Hepatocyte (in vitro differentiated cells): Measurements from ENCODE around the gene ZNF620. TPM values are rescaled to one million over a fixed set of nuclear protein-coding genes. Genes with fewer than 3 reads are reported as not detected.
A peak's percentile ranks its signal among the peaks of the same experiment; 100 is the strongest.

Experiments
- DNase-seq: peaks from one replicate; pipeline ENCODE4 v3.0.0-alpha.2; 2016; ENCODE audit warnings: low spot score
- H2AFZ ChIP-seq: fragments of 200-600 bp; sonication (generic); 2 replicates; pipeline ENCODE4 v1.6.0; 2016; ENCODE audit warnings: antibody characterized with exemption, mild to moderate bottlenecking
- H3K27ac ChIP-seq: fragments of 200-600 bp; sonication (generic); 2 replicates; pipeline ENCODE4 v1.5.1; 2016; ENCODE audit warnings: mild to moderate bottlenecking
- H3K27me3 ChIP-seq: fragments of 200-600 bp; sonication (generic); 2 replicates; pipeline ENCODE4 v1.6.1; 2016
- H3K36me3 ChIP-seq: fragments of 200-600 bp; sonication (generic); replicated peaks from 2 replicates; pipeline ENCODE4 v1.5.1; 2016; ENCODE audit warnings: low read depth; ENCODE audit not compliant: insufficient read depth
- H3K4me1 ChIP-seq: fragments of 200-600 bp; sonication (generic); 2 replicates; pipeline ENCODE4 v1.5.1; 2016; ENCODE audit warnings: mild to moderate bottlenecking, moderate library complexity; ENCODE audit not compliant: insufficient read depth
- H3K4me2 ChIP-seq: fragments of 200-600 bp; sonication (generic); 2 replicates; pipeline ENCODE4 v1.6.0; 2016
- H3K4me3 ChIP-seq: fragments of 200-600 bp; sonication (generic); 2 replicates; pipeline ENCODE4 v1.5.1; 2016; ENCODE audit warnings: mild to moderate bottlenecking
- H3K79me2 ChIP-seq: fragments of 200-600 bp; sonication (generic); 2 replicates; pipeline ENCODE4 v1.6.0; 2017; ENCODE audit warnings: mild to moderate bottlenecking
- H3K9me2 ChIP-seq: fragments of 200-600 bp; sonication (generic); replicated peaks from 2 replicates; pipeline ENCODE4 v1.6.0; 2017; ENCODE audit warnings: mild to moderate bottlenecking; ENCODE audit not compliant: insufficient read depth
- H3K9me3 ChIP-seq: fragments of 200-600 bp; sonication (generic); 2 replicates; pipeline ENCODE4 v1.5.1; 2016; ENCODE audit warnings: low read depth, mild to moderate bottlenecking
- H4K20me1 ChIP-seq: fragments of 200-600 bp; sonication (generic); 2 replicates; pipeline ENCODE4 v1.6.0; 2016; ENCODE audit warnings: mild to moderate bottlenecking; ENCODE audit not compliant: insufficient read depth, poor library complexity, severe bottlenecking
- CTCF ChIP-seq: fragments of 200-600 bp; sonication (generic); IDR thresholded peaks from 2 replicates; pipeline ENCODE4 v1.5.1; 2016; ENCODE audit warnings: antibody characterized with exemption, mild to moderate bottlenecking; ENCODE audit not compliant: poor library complexity
- EZH2 ChIP-seq: fragments of 200-600 bp; sonication (generic); IDR thresholded peaks from 2 replicates; pipeline ENCODE4 v1.6.1; 2016; ENCODE audit warnings: antibody characterized with exemption, mild to moderate bottlenecking, borderline replicate concordance
- EZH2phosphoT487 ChIP-seq: fragments of 200-600 bp; sonication (generic); IDR thresholded peaks from one replicate; pipeline ENCODE4 v1.6.1; 2018; ENCODE audit warnings: antibody characterized with exemption, mild to moderate bottlenecking, low read depth, moderate library complexity; ENCODE audit not compliant: unreplicated experiment, severe bottlenecking
- WGBS: methylation state at CpG from one replicate; pipeline ENCODE4 v1.1.6; 2016; ENCODE audit warnings: low lambda C conversion rate; ENCODE audit errors: missing lambda C conversion rate; 5-methylcytosine and 5-hydroxymethylcytosine counted together
- polyA plus RNA-seq: library from polyadenylated mRNA; unstranded; fragments of >200 nt; fragmentation: Nextera tagmentation; extraction: Ambion mirVana; gene quantifications from 2 replicates; pipeline ENCODE4 v1.2.1, GENCODE V29; 2016
- total RNA-seq: library from RNA; depleted of rRNA; stranded (reverse); fragments of >200 nt; gene quantifications from 2 replicates; pipeline ENCODE4 v1.2.3, GENCODE V29; 2014

ZNF620 gene
- total RNA-seq (4.4 and 5.4 TPM in 2 replicates), polyA plus RNA-seq (3.0 and 5.3 TPM in 2 replicates)

- Histone ChIP-seq H3K4me2 (peak within 1 kb of the TSS; percentile 85), H3K79me2 (peaks cover 20% of the 10 kb centered on the region), H3K27me3 (no peaks in the 10 kb centered on the region)
Measured at GRCh38 chr3:40505599-40506462, at the start of gene ZNF620. Gene ZNF620 (plus strand): TSS chr3:40506039. CDS start chr3:40506353, 314 bp downstream.

GRCh38 chr3:40456279-40456939 lies 49.4 kb upstream of the ZNF620 start:
- TF ChIP-seq CTCF (no peak), EZH2phosphoT487 (no peak), EZH2 (no peak)
- Histone ChIP-seq H3K9me2 (no peaks in the 10 kb centered on the region), H3K36me3 (no peaks in the 10 kb centered on the region), H3K27ac (peak overlapping the region; percentile 86), H3K4me2 (peak overlapping the region; percentile 77), H4K20me1 (peaks cover 31% of the 10 kb centered on the region), H3K9me3 (no peaks in the 10 kb centered on the region), H3K4me3 (peak overlapping the region; percentile 25), H3K27me3 (no peaks in the 10 kb centered on the region), H3K4me1 (peaks cover 27% of the 10 kb centered on the region), H2AFZ (peak overlapping the region; percentile 52), H3K79me2 (peaks cover 36% of the 10 kb centered on the region)
- WGBS = 75% methylated on average over 26 of the region's 29 CpGs
- DNase-seq = no peak

More at GRCh38 chr3:40505599-40506462, at the start of gene ZNF620:
- Histone ChIP-seq H3K4me1 (no peaks in the 10 kb centered on the region), H3K27ac (peak within 1 kb of the TSS; percentile 91), H3K9me2 (no peaks in the 10 kb centered on the region), H3K36me3 (no peaks in the 10 kb centered on the region), H3K9me3 (no peaks in the 10 kb centered on the region), H4K20me1 (no peaks in the 10 kb centered on the region), H2AFZ (peak within 1 kb of the TSS; percentile 94), H3K4me3 (peak within 1 kb of the TSS; percentile 53)
- 10% methylated on average over 44 of the region's 44 CpGs for WGBS
- TF ChIP-seq EZH2phosphoT487 (no peak), CTCF (peak; percentile 49), EZH2 (no peak)
- peak; percentile 92 for DNase-seq

- Histone ChIP-seq H3K9me3 (no peaks in the 10 kb centered on the region), H2AFZ (peak within 1 kb of the TSS; percentile 52), H3K9me2 (no peaks in the 10 kb centered on the region), H3K4me2 (peak within 1 kb of the TSS; percentile 90), H3K27ac (peak within 1 kb of the TSS; percentile 86), H3K36me3 (no peaks in the 10 kb centered on the region), H3K79me2 (peaks cover 37% of the 10 kb centered on the region), H3K4me1 (peaks cover 24% of the 10 kb centered on the region), H3K4me3 (peak within 1 kb of the TSS; percentile 92), H4K20me1 (peaks cover 31% of the 10 kb centered on the region), H3K27me3 (no peaks in the 10 kb centered on the region)
- 1% methylated on average over 67 of the region's 79 CpGs for WGBS
- TF ChIP-seq CTCF (no peak), EZH2phosphoT487 (no peak), EZH2 (no peak)
- peak; percentile 97 for DNase-seq
Measured at GRCh38 chr3:40456940-40457823, 48.7 kb upstream of the ZNF620 start, which contains the start of gene RPL14. Gene RPL14 (plus strand): TSS chr3:40457339. CDS start chr3:40457472, 133 bp downstream.
